Prostate gland (tissue), 2 donors: ENCODE data around the gene CHD8.

ENCODE experiments used
- POLR2A ChIP-seq: fragments of 450-650 bp; IDR thresholded peaks from one replicate; pipeline ENCODE4 v1.6.1; 2016; ENCODE audit warnings: antibody characterized with exemption, mild to moderate bottlenecking
- TF ChIP-seq, protein P1 (sequence below), 4 experiments: fragments of 200-600 bp in 2 of 4; fragments of 450-650 bp in 2 of 4; sonication (generic) in 2 of 4; IDR thresholded peaks; 1 replicate in 3 of 4; 2 replicates in 1 of 4; pipeline ENCODE4 v1.5.1; 2016 to 2019; ENCODE audit warnings: antibody characterized with exemption in 4 of 4, mild to moderate bottlenecking in 2 of 4, moderate library complexity in 2 of 4

DNA sequence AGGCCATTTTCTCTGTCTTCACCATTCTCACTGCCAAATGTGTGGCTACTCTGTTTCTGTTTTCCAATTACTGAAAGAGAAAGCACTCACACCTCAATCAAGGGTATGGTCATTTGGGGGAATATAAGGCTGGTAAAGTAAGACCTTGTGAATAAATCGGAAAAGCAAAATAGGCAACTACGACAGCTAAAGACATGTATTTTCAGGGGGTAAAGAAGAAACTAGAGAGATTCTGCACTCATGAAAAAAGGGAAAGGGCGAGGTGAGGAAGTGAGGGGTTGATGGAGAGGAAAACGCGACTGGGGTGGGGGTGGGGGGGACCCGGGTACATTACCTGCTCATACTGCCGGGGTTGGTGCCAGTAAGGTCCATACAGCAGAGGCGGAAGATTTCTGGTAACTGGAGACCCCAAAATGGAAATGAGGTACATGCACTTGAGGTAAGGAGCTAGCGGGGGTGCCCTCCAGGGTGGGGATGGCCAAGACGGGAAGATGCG, 19.3 kb downstream of the CHD8 start:
- no peak for TF ChIP-seq POLR2A
- TF ChIP-seq, protein P1, sequence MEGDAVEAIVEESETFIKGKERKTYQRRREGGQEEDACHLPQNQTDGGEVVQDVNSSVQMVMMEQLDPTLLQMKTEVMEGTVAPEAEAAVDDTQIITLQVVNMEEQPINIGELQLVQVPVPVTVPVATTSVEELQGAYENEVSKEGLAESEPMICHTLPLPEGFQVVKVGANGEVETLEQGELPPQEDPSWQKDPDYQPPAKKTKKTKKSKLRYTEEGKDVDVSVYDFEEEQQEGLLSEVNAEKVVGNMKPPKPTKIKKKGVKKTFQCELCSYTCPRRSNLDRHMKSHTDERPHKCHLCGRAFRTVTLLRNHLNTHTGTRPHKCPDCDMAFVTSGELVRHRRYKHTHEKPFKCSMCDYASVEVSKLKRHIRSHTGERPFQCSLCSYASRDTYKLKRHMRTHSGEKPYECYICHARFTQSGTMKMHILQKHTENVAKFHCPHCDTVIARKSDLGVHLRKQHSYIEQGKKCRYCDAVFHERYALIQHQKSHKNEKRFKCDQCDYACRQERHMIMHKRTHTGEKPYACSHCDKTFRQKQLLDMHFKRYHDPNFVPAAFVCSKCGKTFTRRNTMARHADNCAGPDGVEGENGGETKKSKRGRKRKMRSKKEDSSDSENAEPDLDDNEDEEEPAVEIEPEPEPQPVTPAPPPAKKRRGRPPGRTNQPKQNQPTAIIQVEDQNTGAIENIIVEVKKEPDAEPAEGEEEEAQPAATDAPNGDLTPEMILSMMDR (IDR thresholded peaks at IDR 0.05), result no peak
